Superior temporal gyrus (tissue), 1 donor: ENCODE measurements around the gene KLHL34.

Source experiments
- DNase-seq: peaks from one replicate; pipeline ENCODE4 v3.0.0-alpha.2; 2016; ENCODE audit errors: extremely low spot score

Gene KLHL34

DNA sequence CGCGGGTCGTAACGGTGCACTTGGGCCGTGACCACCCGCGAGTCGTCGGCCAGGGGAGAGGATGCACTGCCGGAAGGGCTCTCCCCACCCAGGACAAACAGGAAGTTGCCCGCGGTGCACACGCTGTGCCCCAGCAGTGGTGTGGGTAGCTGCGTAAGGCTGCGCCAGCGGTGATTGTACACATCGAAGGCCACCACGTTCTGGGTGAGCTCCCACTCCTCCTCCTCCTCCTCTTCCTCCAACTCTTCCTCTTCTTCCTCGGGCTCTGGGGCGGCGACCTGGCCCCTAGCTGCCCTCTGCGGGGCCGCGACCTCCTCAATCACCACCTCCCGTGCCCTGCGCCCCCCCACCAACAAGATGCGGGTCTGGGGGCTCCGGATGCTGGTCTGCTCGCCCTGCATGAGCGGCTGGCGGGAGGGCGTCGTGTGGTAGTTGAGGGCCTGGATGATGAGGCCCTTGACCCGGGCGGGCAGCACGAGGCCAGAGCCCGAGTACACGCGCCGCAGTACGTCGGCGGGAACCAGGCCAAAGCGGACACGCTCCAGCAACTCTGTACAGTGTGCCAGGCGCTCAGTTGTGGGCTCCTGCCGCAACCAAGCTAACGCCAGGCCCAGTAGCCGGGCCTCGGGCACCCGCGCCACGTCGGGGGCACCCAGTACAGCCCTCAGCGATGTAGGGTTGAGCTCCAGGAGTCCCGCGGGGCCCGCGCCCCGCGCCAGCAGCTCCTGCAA is 1.4 kb downstream of the KLHL34 start:
- DNase-seq, result no peak

DNA sequence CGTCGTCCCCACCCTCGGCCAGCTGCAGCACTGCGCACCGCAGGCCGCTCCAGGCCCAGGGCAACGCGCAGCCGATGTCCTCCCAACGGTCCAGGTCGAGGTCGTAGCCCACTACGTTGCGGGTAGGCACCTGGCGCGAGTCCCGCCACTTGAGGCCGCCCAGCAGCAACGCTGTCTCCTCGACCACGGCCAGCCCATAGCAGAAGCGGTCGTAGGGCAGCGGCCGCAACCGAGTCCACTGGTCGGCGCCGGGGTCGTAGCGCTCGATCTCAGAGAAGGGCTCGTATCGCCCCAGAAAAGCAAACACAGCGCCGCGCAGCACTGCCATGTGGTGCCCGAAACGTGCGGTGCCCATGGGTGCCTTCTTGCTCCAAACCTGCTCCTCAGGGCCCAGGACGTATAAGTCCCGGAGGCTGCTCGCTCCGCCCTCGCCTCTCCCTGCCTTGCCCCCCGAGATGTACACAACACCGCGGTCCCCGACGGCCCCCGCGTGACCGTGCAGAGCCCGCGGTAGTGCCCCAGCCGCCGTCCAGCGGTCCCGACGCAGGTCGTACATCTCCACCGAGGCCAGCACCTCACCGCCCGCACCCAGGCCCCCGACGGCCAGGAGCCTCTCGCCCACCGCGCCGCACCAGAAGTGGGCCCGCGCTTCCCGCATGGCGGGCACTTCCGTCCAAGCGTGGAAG is 2.1 kb downstream of the KLHL34 start:
- DNase-seq, result no peak

DNA sequence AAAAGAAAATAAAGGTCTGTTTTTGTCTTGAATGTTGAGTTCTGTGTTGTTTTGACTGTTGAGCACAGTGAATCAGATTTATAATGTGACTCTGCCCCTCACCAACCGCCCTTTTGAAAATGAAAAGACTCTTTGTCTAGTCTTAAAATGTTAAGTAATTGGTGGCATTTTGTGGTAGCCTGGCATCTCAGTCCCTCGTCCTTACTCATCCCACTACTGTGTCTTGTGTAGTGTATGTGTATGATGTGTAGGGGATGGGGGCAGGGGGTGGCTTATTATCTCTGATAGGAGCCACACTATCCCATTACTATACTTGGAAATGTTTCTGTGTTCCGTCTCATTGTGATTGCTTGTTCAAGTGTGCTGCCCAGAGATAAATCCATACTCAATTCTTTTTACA is 12.2 kb downstream of the KLHL34 start:
- no peak for DNase-seq

DNA sequence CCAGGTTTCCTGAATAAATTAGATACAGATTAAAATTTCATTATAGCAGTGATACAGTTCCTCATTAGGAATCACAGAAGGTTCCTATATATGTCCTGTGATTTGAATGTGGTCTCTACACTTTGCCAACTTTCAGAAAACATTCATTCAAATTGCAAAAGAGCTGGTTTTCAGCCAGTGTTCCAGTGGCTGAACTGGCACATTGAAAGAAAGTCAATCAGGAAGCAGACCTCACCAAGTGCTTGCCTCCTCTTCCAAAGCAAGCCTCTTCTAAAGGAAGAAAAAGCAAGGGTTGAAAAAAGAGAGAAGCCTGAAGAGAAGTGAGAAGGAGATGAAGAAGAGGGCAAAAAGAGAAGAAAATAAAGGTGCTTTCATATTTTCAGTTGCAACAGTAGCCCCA is 12.7 kb downstream of the KLHL34 start:
- DNase-seq, result no peak

DNA sequence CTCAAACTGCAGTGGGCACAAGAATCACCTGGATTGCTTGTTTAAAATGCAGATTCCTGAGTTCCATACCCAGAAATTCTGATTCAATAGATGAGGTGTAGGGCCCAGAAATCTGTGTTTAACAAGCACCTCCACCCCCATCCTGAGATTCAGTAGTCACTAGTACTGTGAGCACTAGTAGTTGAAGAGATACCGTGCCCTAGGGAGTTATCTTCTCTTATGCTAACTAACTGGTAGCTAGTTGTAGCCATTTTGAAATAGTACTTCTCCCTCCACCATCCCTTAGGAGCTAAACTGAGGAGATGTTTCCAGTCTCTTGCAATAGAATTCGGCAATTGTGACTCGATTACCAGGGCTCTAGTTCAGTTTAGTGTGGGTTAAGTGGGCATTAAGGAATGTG is 18.4 kb downstream of the KLHL34 start:
- no peak for DNase-seq

DNA sequence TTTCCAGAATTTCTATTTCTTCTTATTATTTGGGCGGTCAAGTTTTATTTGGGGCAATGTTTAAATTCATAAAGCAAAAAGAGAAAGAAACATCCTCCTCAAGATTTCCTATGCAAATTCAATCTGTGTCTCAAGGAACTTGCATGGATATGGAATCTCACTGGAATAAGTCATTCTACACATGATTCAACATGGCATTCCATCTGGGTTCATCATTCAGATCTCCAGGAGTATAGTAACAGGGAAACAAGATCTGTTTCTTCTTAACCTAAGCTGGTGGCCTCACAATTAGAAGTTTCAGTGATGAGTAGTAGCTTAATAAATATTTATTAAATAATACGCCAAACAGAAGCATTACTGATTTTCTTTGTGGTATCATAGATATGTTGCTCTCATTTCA is 19.8 kb downstream of the KLHL34 start:
- DNase-seq, result no peak

DNA sequence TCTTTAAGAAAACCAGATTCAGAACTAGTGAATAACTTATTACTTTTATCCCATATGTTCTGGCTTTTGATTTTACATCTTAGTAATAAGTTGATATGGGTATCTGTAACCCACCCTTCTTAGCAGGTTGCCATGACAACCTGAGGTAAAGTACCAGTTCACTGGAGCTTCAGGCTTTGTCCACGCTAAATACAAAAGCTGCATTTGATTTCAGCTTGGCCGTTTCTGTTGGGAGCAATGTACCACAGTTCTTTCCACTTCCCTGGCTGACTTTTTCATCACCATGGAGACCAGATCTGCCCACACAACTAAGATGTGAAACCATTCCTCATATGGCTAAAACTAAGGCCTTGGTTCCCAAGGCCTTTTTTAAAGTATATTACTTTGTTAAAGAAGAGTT is 26.1 kb downstream of the KLHL34 start:
- peak; percentile 28 for DNase-seq

DNA sequence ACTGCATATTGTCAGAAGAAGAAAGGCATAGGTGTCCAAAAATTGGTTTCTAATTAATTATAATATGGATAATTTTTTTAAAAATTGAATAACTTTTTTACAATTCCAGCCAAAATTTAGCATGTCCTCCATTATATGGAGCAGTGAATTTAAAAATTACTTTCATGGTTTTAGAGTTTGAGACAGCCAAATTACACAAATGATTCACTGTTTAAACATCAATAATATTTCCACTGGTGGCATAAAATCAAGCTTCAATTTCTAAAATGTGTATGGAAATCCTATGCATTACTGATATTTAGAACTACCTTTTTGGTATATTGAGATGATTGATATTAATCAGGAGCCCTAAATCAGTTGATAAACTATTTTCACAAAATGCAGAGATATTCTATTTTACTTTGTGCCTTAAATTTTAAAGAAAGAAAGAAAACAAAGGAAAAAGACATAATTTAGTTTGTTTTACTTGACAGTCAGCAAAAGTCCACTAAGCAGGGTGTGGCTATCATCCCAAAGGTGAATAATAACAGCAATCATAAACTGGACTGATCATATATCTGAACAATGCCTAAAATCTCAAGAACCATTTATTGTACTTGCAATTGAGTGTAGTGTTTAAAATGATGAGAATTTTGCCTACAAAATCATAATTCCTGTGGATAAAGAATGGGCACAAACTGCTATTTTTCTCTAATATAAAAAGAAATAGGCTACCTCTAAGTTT is 34.2 kb downstream of the KLHL34 start:
- DNase-seq, result no peak

DNA sequence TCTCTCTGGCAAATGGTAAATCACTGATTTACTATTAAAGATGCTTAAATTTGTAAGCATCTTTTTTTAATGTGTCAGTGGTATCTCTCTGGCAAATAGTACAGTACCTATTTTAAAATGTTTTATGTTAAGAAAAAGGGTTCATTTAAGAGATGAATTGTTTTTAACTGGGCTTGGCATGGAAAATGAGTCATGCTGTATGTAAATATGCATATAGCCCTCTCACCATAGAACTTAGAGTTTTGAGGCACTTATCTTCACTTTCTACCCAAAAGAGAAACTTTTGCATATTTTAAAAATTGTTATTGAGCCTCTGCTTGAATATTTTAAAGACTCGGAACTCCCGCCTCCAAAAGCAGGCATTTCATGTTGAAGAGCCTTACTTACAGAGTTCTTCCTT is 37.9 kb downstream of the KLHL34 start:
- no peak for DNase-seq

DNA sequence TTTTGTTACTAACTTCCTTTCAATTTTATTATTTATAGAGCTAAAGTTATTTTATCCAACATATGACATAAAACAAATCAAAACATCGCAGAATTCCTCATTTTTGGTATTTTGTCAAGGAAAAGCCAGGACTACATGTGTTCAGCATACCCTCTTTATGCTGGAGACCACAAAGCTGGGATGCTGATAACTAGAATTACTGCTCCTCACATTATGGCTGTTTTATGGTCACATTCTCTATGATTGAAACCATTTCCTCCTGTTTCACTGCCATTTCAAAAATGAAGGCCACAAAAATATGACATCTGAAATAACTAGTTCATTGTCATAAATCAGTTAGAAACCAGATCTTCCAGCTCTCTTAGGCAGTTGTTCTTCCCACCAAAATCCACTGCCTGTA is 41.7 kb downstream of the KLHL34 start:
- no peak for DNase-seq

DNA sequence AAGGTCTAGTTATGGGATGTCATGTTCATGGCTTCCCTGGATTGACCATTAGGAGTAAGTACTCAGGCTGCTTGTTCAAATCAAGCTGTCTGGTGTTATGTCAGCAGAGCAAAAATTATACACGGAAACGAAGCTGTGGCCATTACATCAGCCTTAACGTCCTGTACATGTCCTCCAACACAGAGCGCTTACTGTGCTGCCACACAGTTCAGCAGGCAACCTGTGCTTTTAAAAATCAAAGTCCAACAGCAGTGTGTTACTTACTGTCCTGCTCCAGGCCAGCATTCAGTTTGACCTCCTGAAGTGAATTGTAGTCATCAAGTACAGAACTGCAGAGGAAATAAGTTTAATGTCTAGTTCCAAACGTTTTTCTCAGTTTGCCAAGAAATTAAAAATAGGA is 46.0 kb downstream of the KLHL34 start:
- DNase-seq, result no peak

DNA sequence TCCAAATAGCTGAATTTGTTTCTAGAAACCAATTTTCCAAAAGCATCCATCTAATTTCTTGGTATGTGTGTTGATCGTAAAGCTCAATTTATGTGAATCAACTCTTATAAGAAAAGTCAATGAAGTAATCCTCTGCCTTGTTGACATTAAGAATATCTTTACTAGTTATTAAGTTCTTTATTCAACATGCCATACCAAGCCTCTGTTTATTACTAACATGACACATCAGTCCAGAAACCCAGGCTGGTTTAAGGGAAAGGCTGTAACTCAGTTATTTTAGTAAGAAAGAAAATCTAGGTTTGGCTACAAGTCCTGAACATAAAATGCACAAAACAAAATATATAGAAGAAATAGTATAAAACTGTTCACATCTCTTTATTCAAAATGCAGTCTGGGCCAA is 48.0 kb downstream of the KLHL34 start:
- no peak for DNase-seq

DNA sequence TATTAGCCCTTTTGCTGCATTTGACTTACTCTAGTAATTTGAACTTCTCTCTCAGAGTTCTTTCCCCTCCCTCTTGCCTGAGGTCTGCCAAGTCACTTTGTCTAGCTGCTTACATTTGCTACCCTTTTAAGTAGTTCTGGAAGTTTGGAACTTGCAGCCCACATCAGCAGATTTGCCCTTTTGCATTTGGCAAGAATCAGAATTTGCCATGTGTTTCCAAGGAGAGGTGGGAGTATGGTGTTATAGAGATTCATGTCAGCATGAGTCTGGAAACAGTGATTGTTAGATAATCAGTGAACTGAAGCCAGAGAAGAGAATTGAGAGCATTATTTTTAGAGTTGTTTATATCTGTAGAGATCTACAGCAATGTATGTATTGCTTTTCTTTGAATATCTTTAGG is 52.1 kb downstream of the KLHL34 start:
- DNase-seq, result peak; percentile 51
